Hematopoietic multipotent progenitor cell treated with erythropoietin and hydrocortisone succinate and interleukin-3 and kit ligand, for 4 days (in vitro differentiated cells): ENCODE results near the gene FOXF1.

Source experiments
- DNase-seq: peaks from one replicate; pipeline ENCODE4 v3.0.0-alpha.2; 2015

FOXF1 gene

DNA sequence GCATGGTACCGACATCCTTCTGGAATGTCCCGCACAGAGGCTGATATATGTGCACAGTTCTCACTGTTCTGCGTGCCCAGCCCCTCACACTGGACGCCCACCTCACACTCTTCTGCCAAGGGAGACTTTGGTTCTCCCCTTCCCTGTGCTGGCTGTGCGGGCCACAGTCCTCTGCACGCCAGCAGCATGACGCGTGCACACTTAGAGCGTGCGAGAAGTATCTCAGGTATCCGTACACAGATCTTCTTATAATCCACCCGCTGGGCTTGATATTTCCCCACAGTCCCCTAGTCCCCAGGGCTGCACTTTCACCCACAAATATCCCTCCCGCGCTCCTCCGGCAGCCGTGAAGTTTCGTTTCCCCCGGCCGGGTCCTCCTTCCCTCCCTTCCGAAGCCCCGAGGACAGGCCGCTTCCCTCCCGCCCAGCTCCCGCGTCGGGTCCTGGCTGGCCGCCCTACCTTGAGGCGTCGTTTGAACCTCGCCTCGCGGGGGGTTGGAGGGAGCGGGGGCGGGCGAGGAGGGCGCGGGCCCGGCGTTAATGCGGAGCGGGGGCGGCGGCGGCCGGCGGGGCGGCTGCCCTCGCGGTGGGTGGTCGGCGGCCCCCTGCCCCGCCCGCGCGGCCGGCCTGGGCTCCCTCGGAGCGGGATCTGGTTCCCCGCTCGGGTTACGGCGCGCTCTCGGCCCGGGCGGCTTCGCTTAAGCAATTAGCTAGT, 5.0 kb upstream of the FOXF1 start:
- no peak for DNase-seq

- DNase-seq, result no peak
These were observed 4.1 kb upstream of the FOXF1 start for GRCh38 chr16:86505899-86506864.

GRCh38 chr16:86507173-86508027, 2.9 kb upstream of the FOXF1 start:
- DNase-seq, result no peak

DNA sequence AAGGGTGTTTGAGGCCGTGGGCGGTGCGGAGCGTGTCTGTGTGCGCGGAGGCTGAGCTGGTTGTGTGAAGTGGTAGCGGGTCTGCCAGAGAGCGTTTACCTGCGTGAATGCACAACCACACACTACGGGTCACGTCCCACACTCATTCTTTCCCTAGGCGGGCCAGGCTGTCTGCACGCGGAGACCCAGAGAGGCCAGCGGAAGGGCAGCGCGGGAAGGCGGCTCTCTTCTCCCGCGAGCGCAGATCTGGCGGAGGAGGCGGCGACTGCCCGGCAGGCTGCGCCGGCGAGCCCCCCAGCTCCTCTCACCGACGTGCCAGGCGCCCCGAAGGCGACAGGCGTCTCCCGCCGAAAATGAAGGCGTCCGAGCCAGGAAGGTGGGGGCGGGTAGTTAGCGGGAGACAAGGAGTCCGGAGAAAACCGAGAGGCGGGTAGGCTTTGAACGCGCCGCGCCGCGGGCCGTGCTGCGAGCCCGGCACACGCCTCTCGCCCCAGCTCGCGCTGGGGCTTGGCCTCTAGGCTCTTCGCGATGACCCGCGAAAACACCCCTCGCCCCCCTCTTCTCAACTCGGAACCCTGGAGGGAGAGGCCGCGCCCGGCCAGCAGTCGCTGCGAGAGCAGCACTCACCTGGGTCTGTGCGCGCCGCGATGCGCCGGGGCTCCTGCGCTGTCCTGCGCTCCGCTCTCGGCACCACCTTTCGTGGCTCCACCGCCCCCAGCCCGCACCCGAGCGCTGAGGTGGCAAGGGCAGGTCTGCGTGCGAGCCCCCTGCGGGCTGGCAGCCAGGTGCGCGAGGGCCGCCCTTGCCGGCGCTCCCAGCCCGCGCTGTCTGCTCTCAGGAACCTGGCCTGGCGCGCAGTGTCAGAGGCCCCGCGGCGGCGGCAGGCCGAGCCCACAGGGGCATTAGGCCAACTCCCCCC, 2.0 kb upstream of the FOXF1 start:
- DNase-seq, result no peak

DNA sequence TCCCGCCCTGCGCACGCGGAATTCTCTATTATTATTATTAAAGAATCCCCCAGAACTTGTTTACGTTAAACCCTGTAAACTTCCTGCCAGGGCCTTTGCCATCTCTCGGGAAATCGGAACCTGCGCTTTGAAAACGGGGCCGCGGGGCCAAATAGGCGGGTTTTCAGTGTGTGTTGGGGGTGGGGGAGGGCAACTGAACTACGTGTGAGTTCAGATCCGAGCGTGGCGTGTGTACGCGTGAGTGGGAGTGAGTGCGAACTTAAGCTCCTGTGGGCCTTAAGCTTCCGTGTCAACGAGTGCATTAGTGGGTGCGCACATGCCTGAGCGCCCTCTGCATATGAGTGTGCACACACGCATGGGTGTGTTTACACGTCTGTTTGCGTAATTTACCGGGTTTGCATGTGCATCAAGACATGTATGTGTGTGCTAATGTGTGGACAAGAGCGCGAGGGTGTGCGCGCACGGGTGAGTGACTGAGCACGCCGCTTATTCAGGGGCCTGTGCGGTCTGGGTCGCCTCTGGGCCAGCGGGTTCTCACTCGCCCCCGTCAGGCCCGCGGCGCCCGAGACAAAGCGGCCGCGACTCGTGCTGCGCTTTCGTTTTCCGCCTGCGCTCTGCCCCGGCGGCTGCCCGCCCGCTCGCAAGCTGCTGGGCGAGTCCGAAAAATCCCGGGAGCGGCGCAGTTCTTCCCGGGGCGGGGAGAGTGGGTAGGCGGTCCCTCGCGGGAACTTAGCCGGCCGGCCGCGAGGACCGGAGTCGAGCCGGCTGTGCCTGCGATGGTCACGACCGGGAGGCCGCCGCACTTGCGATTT, 1.2 kb upstream of the FOXF1 start:
- no peak for DNase-seq

- no peak for DNase-seq
These were observed 415 bp upstream of the FOXF1 start for GRCh38 chr16:86509759-86510464.

DNA sequence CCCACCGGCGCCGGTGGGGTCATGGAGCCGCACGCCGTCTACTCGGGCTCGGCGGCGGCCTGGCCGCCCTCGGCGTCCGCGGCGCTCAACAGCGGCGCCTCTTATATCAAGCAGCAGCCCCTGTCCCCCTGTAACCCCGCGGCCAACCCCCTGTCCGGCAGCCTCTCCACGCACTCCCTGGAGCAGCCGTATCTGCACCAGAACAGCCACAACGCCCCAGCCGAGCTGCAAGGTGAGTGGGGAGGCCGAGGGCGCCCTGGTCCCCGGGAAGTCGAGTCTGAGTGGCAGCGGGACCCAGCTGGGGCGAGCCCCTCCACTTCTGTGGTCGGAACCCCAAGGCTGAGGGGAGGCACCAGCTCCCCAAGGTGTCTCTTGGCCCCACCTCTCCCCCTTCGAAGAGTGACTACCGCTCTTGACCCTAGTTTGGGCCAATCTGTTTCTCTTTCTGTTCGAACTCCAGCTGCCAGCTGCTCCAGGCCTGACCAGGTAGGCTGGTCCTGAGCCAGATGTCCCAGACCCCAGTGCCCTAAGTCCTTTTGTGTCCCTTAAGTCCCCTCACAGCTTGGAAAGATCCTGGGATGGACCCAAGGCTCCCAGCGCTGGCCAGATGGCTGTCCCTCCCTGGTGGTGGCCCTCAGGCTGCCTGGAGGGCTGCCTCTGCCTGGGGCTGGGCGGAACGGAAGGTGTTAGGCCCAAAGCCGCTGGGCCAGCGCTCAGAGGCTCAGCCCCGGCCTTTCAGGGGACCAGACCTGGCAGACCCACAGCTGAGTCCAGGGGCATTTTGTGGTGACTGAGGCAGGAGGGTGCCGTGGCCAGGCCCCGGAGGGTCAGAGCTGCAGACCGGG, 1.2 kb downstream of the FOXF1 start:
- no peak for DNase-seq

- DNase-seq, result no peak
These were observed 2.1 kb downstream of the FOXF1 start for GRCh38 chr16:86512301-86512859.

GRCh38 chr16:86512860-86513470, 2.6 kb downstream of the FOXF1 start:
- DNase-seq, result no peak

GRCh38 chr16:86513471-86514277, 3.3 kb downstream of the FOXF1 start:
- DNase-seq, result no peak

- DNase-seq, result no peak
These were observed 4.4 kb downstream of the FOXF1 start for GRCh38 chr16:86514481-86515376.

GRCh38 chr16:86515413-86515776, 5.1 kb downstream of the FOXF1 start:
- DNase-seq, result no peak

DNA sequence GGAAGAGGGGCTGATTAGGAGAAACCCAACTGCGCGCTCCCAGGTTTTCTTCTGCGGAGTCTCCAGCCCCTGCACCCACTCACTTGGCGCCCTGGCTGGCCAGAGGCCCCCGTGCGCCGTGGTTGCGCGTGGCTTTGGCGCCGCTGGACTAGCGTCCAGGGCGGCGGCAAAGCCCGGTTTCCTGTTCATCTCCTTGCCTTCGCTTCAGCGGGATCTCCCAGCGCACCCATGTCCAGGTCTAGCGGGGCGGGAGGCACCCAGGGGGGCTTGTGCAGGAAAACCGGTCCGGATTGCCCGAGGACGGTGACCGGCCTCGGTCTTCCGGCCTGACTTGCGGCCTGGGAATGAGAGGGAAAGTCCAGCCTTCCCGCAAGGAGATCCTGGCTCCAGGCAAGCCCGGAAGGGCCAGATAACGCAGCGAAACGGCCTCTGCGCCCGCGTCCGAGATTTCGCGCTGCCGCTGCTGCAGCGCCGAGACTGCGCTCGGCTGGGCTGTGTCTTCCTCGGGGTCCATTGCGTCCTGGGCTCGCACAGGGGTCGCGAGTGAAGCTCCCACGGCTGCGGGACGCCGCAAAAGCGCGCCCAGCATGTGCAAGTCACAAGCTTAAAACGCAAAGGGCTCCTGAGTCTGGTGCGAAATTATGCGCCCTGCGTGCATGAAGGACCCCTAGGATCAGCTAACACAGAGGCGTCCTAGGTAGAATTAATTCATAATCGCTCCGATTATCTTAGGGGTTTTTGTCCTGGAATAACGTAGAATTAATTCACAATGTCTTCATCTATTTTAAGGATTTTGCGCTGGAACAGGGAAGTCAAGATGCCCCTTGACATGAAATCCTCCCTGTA, 5.7 kb downstream of the FOXF1 start:
- DNase-seq, result no peak

DNA sequence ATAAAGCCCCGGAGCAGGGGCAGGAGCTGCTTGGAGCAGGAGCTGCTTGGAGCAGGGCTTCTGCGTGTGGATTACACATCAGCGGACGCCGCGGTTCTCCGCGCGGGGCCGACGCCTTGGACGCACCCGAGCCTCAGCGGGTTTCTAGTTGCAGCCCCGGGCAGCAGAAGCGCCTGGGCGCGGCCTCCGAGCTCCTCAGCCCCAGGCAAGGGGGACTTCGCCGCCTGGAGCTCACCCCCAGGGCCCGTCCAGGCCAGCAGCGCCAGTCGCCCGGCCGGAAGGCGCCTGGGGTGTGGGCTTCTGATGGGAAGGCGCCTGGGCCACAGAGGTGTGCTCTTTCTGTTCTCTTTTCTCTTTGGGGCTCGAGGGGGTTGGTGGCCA, 6.3 kb downstream of the FOXF1 start:
- DNase-seq, result no peak

DNA sequence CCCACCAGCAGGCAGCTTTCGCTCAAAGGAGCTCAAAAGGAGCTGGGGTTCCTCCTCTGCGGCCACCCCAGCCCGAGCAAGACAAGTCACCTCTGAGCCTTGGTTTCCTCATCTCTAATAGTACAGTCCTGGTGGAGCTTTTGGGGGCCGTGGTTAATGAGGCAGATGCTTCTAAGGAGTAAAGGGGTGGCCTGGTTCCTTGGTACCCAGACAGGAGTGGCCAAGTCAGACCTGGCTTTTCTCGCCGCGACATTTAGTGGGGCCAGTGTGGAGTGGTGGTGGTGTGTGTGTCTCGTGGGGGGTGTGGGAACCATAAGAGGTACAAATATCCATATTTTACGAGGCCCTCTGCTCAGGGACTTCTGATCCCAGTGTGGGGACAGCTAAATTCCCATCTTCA, 6.7 kb downstream of the FOXF1 start:
- DNase-seq, result no peak
